B cell (primary cell): Measurements from ENCODE around the gene FIBP. TPM values are rescaled to one million over a fixed set of nuclear protein-coding genes. Genes with fewer than 3 reads are reported as not detected.

Experiments used
- ATAC-seq: fragments of 200-7000 bp; cut with Tn5 transposase; one replicate; pipeline ENCODE4 v1.10.0; 2021; ENCODE audit warnings: low read depth, mild to moderate bottlenecking, moderate number of reproducible peaks, moderate library complexity
- CTCF ChIA-PET: fragments of 350-600 bp; sonication (Branson Sonifier 250); formaldehyde crosslinking; loops from one replicate; lab custom pipeline; 2021; ENCODE audit warnings: antibody characterized with exemption, inconsistent platforms; lab: Charles Lee
- POLR2A ChIA-PET: fragments of 350-600 bp; sonication (Branson Sonifier 250); formaldehyde crosslinking; loops from one replicate; lab custom pipeline; 2021; ENCODE audit warnings: antibody characterized with exemption; lab: Charles Lee
- DNase-seq: peaks from one replicate; pipeline ENCODE4 v3.0.0; 2013
- H2AFZ ChIP-seq: 2 replicates; pipeline ENCODE4 v1.6.1; 2012; ENCODE audit warnings: mild to moderate bottlenecking, low read depth, low read length; ENCODE audit not compliant: insufficient read depth, poor library complexity, severe bottlenecking
- H3K27ac ChIP-seq, 2 donors: 1 replicate in 1 of 2; 2 replicates in 1 of 2; pipeline ENCODE4 v1.5.1; 2012 to 2013; ENCODE audit warnings: low read length in 2 of 2, mild to moderate bottlenecking in 2 of 2, moderate library complexity in 1 of 2
- H3K27me3 ChIP-seq, 4 experiments: fragments of 200-600 bp in 1 of 4; sonication (generic) in 1 of 4; replicated peaks in 1 of 4; 1 replicate in 2 of 4; 2 replicates in 2 of 4; pipeline versions ENCODE4 v1.6.1 to v1.7.0; 2013 to 2016; ENCODE audit warnings: low read length in 3 of 4, mild to moderate bottlenecking in 2 of 4, mixed read lengths in 1 of 4, moderate library complexity in 1 of 4; ENCODE audit not compliant: insufficient read depth in 4 of 4, control insufficient read depth in 3 of 4; ENCODE audit errors: control extremely low read depth in 1 of 4
- H3K36me3 ChIP-seq, 2 experiments: replicated peaks in 1 of 2; 1 replicate in 1 of 2; 2 replicates in 1 of 2; pipeline versions ENCODE4 v1.6.1 to v1.7.1; 2013; ENCODE audit warnings: low read length in 1 of 2; ENCODE audit not compliant: insufficient read depth in 2 of 2, control insufficient read depth in 1 of 2; ENCODE audit errors: control extremely low read depth in 1 of 2, extremely low read depth in 1 of 2
- H3K4me1 ChIP-seq, 2 donors: fragments of 200-600 bp in 1 of 2; sonication (generic) in 1 of 2; 1 replicate in 1 of 2; 2 replicates in 1 of 2; pipeline versions ENCODE4 v1.5.1 to v1.6.1; 2013 to 2017; ENCODE audit warnings: low read length in 2 of 2; ENCODE audit not compliant: control insufficient read depth in 2 of 2, insufficient read depth in 2 of 2
- H3K4me2 ChIP-seq: replicated peaks from 2 replicates; pipeline ENCODE3; 2012; ENCODE audit warnings: mild to moderate bottlenecking, low read depth, low read length; ENCODE audit not compliant: poor library complexity, severe bottlenecking
- H3K4me3 ChIP-seq, 5 experiments: fragments of 200-600 bp in 1 of 5; sonication (generic) in 1 of 5; 1 replicate in 3 of 5; 2 replicates in 2 of 5; pipeline versions ENCODE4 v1.5.1 to v1.7.0; 2011 to 2016; ENCODE audit warnings: low read length in 4 of 5, mild to moderate bottlenecking in 4 of 5, low read depth in 2 of 5, control low read depth in 1 of 5, moderate library complexity in 1 of 5; ENCODE audit not compliant: insufficient read depth in 1 of 5; ENCODE audit errors: control extremely low read depth in 1 of 5, extremely low read depth in 1 of 5
- H3K79me2 ChIP-seq: fragments of 200-600 bp; sonication (generic); one replicate; pipeline ENCODE4 v1.6.0; 2016; ENCODE audit warnings: low read length; ENCODE audit not compliant: control insufficient read depth, insufficient read depth
- H3K9ac ChIP-seq: fragments of 200-600 bp; sonication (generic); 2 replicates; pipeline ENCODE4 v1.6.1; 2017; ENCODE audit warnings: mild to moderate bottlenecking, low read length, moderate library complexity
- H3K9me3 ChIP-seq, 3 donors: one replicate each; pipeline versions ENCODE4 v1.6.1 to v1.7.1; 2013; ENCODE audit warnings: low read length in 2 of 3; ENCODE audit not compliant: control insufficient read depth in 2 of 3, insufficient read depth in 1 of 3; ENCODE audit errors: control extremely low read depth in 1 of 3
- H4K20me1 ChIP-seq: 2 replicates; pipeline ENCODE4 v1.6.0; 2012; ENCODE audit warnings: mild to moderate bottlenecking, low read length; ENCODE audit not compliant: insufficient read depth, control insufficient read depth, poor library complexity, severe bottlenecking
- H3K27ac Mint-ChIP-seq: one replicate; pipeline ENCODE4 v1.8.0; 2021; ENCODE audit warnings: mixed read lengths
- H3K27me3 Mint-ChIP-seq: one replicate; pipeline ENCODE4 v1.8.0; 2021; ENCODE audit warnings: mixed read lengths
- H3K4me1 Mint-ChIP-seq: one replicate; pipeline ENCODE4 v1.8.0; 2021; ENCODE audit warnings: mixed read lengths
- H3K4me3 Mint-ChIP-seq: one replicate; pipeline ENCODE4 v1.8.0; 2021; ENCODE audit warnings: mixed read lengths
- H3K9me3 Mint-ChIP-seq: one replicate; pipeline ENCODE4 v1.8.0; 2022; ENCODE audit warnings: mixed read lengths; ENCODE audit not compliant: insufficient read depth
- EZH2 ChIP-seq: IDR thresholded peaks from 2 replicates; pipeline ENCODE4 v1.6.1; 2012; ENCODE audit warnings: borderline replicate concordance, low read depth, mild to moderate bottlenecking, moderate library complexity, low read length; ENCODE audit not compliant: insufficient read depth, poor library complexity, severe bottlenecking
- WGBS: methylation state at CpG from one replicate; pipeline ENCODE4 v1.1.5; 2013; ENCODE audit warnings: missing lambda C conversion rate; ENCODE audit not compliant: insufficient coverage; 5-methylcytosine and 5-hydroxymethylcytosine counted together
- intact Hi-C: fragments of 100-400 bp; cut with micrococcal nuclease; formaldehyde crosslinking; loops from one replicate; pipeline ENCODE4 v1.10.0; 2022
- polyA plus RNA-seq: library from polyadenylated mRNA; depleted of rRNA; stranded (reverse); fragments of >200 nt; gene quantifications from 2 replicates; pipeline ENCODE4 v1.2.3, GENCODE V29; 2012
- total RNA-seq, 2 donors: library from RNA; stranded (reverse); fragments of 120-200 nt in 1 of 2; gene quantifications; 1 replicate in 1 of 2; 2 replicates in 1 of 2; pipeline versions ENCODE4 v1.2.3 to v1.2.4, GENCODE V29; 2013 to 2022
- TF ChIP-seq, protein P1 (sequence below): fragments of 200-600 bp; IDR thresholded peaks from one replicate; pipeline ENCODE4 v1.8.0; 2022; ENCODE audit warnings: antibody characterized with exemption, mild to moderate bottlenecking

FIBP gene
- total and polyA plus RNA-seq, 2 donors (not counting 1 experiment from before 2014, with no cell fraction given), result 63.4 to 128 TPM

DNA sequence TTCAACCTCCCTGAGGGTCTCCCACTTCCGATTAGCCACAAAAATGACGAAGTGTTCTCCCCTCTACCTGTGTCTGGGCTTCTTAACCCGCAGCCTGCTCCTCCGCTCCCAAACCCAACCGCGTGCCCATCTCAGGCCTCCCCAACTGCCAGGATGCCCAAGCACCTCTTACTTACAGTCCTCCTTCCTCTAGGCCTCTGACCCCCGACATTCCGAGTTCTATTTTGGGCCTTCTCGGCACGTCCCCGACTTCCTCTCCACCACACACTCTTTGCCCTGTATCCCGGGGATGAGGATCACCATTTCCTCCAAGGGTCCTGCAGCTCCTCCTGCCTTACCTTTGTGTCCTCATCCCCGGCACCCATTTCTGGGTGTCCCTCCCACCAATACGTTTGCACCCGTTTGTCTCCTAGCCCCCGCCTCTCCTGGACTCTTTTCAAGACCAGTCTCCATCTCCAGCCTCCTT lies 28.4 kb downstream of the FIBP start:
- peaks cover 57% of the 10 kb centered on the region for H3K79me2 ChIP-seq

More for the DNA sequence above, 28.4 kb downstream of the FIBP start:
- Mint-ChIP-seq H3K27me3 (no peaks in the 10 kb centered on the region), H3K4me3 (peak overlapping the region; percentile 92), H3K4me1 (peaks cover 42% of the 10 kb centered on the region), H3K9me3 (no peaks in the 10 kb centered on the region), H3K27ac (peak overlapping the region; percentile 98)
- Histone ChIP-seq H3K4me1 (peaks cover 27 to 52% of the 10 kb centered on the region in 2 donors), H3K9ac (peak overlapping the region; percentile 79), H3K36me3 (peaks cover 0 to 53% of the 10 kb centered on the region in 2 experiments), H2AFZ (peak overlapping the region; percentile 85), H3K4me3 (peak overlapping the region; percentile 81 to 98 (median 95)), H3K27me3 (no peaks in the 10 kb centered on the region), H3K4me2 (peak overlapping the region; percentile 94), H4K20me1 (peaks cover 61% of the 10 kb centered on the region), H3K27ac (peak overlapping the region; percentile 77 to 89), H3K9me3 (no peaks in the 10 kb centered on the region)
- intact Hi-C loops, result loop anchor here (1.0 to 5.0 kb wide), 11 partner anchors 13 to 407 kb away; partner anchors contain the start of genes AP5B1, BANF1, C11orf68 and DRAP1
- no peak for DNase-seq
- WGBS, result under 1% methylated on average over 16 of the region's 16 CpGs
- TF ChIP-seq EZH2, result no peak
- TF ChIP-seq, protein P1, sequence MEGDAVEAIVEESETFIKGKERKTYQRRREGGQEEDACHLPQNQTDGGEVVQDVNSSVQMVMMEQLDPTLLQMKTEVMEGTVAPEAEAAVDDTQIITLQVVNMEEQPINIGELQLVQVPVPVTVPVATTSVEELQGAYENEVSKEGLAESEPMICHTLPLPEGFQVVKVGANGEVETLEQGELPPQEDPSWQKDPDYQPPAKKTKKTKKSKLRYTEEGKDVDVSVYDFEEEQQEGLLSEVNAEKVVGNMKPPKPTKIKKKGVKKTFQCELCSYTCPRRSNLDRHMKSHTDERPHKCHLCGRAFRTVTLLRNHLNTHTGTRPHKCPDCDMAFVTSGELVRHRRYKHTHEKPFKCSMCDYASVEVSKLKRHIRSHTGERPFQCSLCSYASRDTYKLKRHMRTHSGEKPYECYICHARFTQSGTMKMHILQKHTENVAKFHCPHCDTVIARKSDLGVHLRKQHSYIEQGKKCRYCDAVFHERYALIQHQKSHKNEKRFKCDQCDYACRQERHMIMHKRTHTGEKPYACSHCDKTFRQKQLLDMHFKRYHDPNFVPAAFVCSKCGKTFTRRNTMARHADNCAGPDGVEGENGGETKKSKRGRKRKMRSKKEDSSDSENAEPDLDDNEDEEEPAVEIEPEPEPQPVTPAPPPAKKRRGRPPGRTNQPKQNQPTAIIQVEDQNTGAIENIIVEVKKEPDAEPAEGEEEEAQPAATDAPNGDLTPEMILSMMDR, result no peak
- ChIA-PET CTCF (interaction anchor here (0.5 to 8.6 kb wide), 34 partner anchors 9 to 528 kb away, joined by 3 to 244 read pairs (median 4); partner anchors contain the start of genes AP5B1, BANF1, C11orf68 and CCDC85B), POLR2A (interaction anchor here (0.8 to 4.8 kb wide), 16 partner anchors 10 to 742 kb away, joined by 3 to 65 read pairs (median 9); partner anchors contain the start of genes BANF1, C11orf68, CCDC85B and EIF1AD)
- no peak for ATAC-seq
